ENCODE measurements around the gene IQCM. TPM values are rescaled to one million over a fixed set of nuclear protein-coding genes. Genes with fewer than 3 reads are reported as not detected.

Gene IQCM
- total RNA-seq (2021; ENCODE audit: unreplicated experiment) (not detected), Bru-seq, nascent RNA (percentile 1 among the genes with signal in this experiment), BruChase-seq, experiment 1, labeled RNA remaining after a 2-hour chase (percentile 1 among the genes with signal in this experiment), BruChase-seq, experiment 2, labeled RNA remaining after a 6-hour chase (percentile 0 among the genes with signal in this experiment)
- polyA plus RNA-seq (2012; ENCODE audit: insufficient read length) = not detected
- long read RNA-seq = 0 reads

GRCh38 chr4:149815743-149816142 lies at the start of gene IQCM:
Gene IQCM (minus strand): TSS chr4:149815843. CDS start chr4:149742691, 73,152 bp downstream.
- Histone ChIP-seq H3K4me1 (ENCODE audit: control insufficient read depth, insufficient read depth, low read length) (no peaks in the 10 kb centered on the region), H3K27me3 (ENCODE audit: control insufficient read depth, insufficient read depth, low read length) (no peaks in the 10 kb centered on the region), H3K36me3 (ENCODE audit: control insufficient read depth, insufficient read depth, low read length) (no peaks in the 10 kb centered on the region), H3K27ac (ENCODE audit: low read length) (no peak within 1 kb of the TSS), H3K9me3 (ENCODE audit: control insufficient read depth, insufficient read depth, low read depth, low read length) (no peaks in the 10 kb centered on the region), H3K4me3 (ENCODE audit: low read depth in 2 of 2, low read length in 2 of 2) (no peak within 1 kb of the TSS)
- POLR2A ChIA-PET = no interaction called here
- no peak for DNase-seq (ENCODE audit: low read depth, low spot score)
- no TSS peak for BruUV-seq (replicated peaks)
- ATAC-seq = no peak
- intact Hi-C loops (cut with micrococcal nuclease; ENCODE audit: unreplicated experiment) (no loop called here), in situ Hi-C loops (cut with HindIII; ENCODE audit: low pct_unique_long_range_greater_than_20kb, low sequenced_read_pairs) (no loop called here)
- TF ChIP-seq TCF7L2 (IDR thresholded peaks at IDR 0.05; ENCODE audit: low read depth, low read length) (no peak), POLR2AphosphoS5 (IDR thresholded peaks at IDR 0.05; ENCODE audit: low read depth, low read length) (no peak), CTCF (IDR thresholded peaks at IDR 0.05) (no peak), REST (IDR thresholded peaks at IDR 0.05; ENCODE audit: insufficient read depth in 1 of 2, low read depth in 2 of 2, low read length in 1 of 2) (no peak), SIN3A (IDR thresholded peaks at IDR 0.05; ENCODE audit: borderline replicate concordance, insufficient read depth, low read depth, low read length) (no peak)
- CTCF ChIA-PET = no interaction called here

GRCh38 chr4:149857446-149857845 lies 41.8 kb upstream of the IQCM start:
- ChIA-PET CTCF (no interaction called here), POLR2A (no interaction called here)
- in situ Hi-C loops (cut with HindIII; ENCODE audit: low pct_unique_long_range_greater_than_20kb, low sequenced_read_pairs) = no loop called here
- Histone ChIP-seq H3K27me3 (ENCODE audit: control insufficient read depth, insufficient read depth, low read length) (no peaks in the 10 kb centered on the region), H3K36me3 (ENCODE audit: control insufficient read depth, insufficient read depth, low read length) (no peaks in the 10 kb centered on the region), H3K4me1 (ENCODE audit: control insufficient read depth, insufficient read depth, low read length) (no peaks in the 10 kb centered on the region), H3K27ac (ENCODE audit: low read length) (no peak overlapping the region), H3K4me3 (ENCODE audit: low read depth in 2 of 2, low read length in 2 of 2) (no peak overlapping the region), H3K9me3 (ENCODE audit: control insufficient read depth, insufficient read depth, low read depth, low read length) (no peaks in the 10 kb centered on the region)
- no TSS peak for BruUV-seq (replicated peaks)
- DNase-seq (ENCODE audit: low read depth, low spot score) = no peak
- ATAC-seq = no peak
- intact Hi-C loops (cut with micrococcal nuclease; ENCODE audit: unreplicated experiment) = no loop called here
- no peak for TF ChIP-seq TCF7L2 (IDR thresholded peaks at IDR 0.05; ENCODE audit: low read depth, low read length)
- TF ChIP-seq SIN3A (IDR thresholded peaks at IDR 0.05; ENCODE audit: borderline replicate concordance, insufficient read depth, low read depth, low read length) = no peak
- no peak for TF ChIP-seq REST (IDR thresholded peaks at IDR 0.05; ENCODE audit: insufficient read depth in 1 of 2, low read depth in 2 of 2, low read length in 1 of 2)
- no peak for TF ChIP-seq POLR2AphosphoS5 (IDR thresholded peaks at IDR 0.05; ENCODE audit: low read depth, low read length)
- no peak for TF ChIP-seq CTCF (IDR thresholded peaks at IDR 0.05)
